ENCODE results near the gene IFITM2.
"Not testable (repeated sequence)": the region's sequence is repeated elsewhere in the genome, so short reads cannot be mapped to it uniquely, and the experiment has no call there.

Gene IFITM2

GRCh38 chr11:313787-314553 lies 6.4 kb downstream of the IFITM2 start, which contains the start of gene IFITM1:
Gene IFITM1 (plus strand): TSS chr11:314040. CDS start chr11:314171, 131 bp downstream.
- no peaks in the 10 kb centered on the region for H3K9me3 ChIP-seq
- H3K27me3 ChIP-seq, result peaks cover 5% of the 10 kb centered on the region
- no peaks in the 10 kb centered on the region for H3K4me1 ChIP-seq
- H3K36me3 ChIP-seq, result no peaks in the 10 kb centered on the region
- no peak for TF ChIP-seq CTCF (IDR thresholded peaks at IDR 0.05; ENCODE audit: low read depth, low read length)
- no peak within 1 kb of the TSS for H3K4me3 ChIP-seq (ENCODE audit: low read depth, low read length)
- no peak for DNase-seq

- not testable (repeated sequence) for DNase-seq; H3K4me1 ChIP-seq; H3K9me3 ChIP-seq; H3K27me3 ChIP-seq; H3K4me3 ChIP-seq (ENCODE audit: low read depth, low read length); H3K36me3 ChIP-seq
Measured at GRCh38 chr11:314554-314875, 6.9 kb downstream of the IFITM2 start.

- no peak for TF ChIP-seq CTCF (IDR thresholded peaks at IDR 0.05; ENCODE audit: low read depth, low read length)
- Histone ChIP-seq H3K4me1 (no peaks in the 10 kb centered on the region), H3K27me3 (peaks cover 5% of the 10 kb centered on the region), H3K36me3 (no peaks in the 10 kb centered on the region), H3K9me3 (no peaks in the 10 kb centered on the region), H3K4me3 (ENCODE audit: low read depth, low read length) (no peak overlapping the region)
- no peak for DNase-seq
Measured at GRCh38 chr11:315051-315481, 7.5 kb downstream of the IFITM2 start.

GRCh38 chr11:315516-315994 lies 7.9 kb downstream of the IFITM2 start:
- no peaks in the 10 kb centered on the region for H3K4me1 ChIP-seq
- no peak for TF ChIP-seq CTCF (IDR thresholded peaks at IDR 0.05; ENCODE audit: low read depth, low read length)
- H3K27me3 ChIP-seq, result peaks cover 5% of the 10 kb centered on the region
- H3K36me3 ChIP-seq, result no peaks in the 10 kb centered on the region
- H3K4me3 ChIP-seq (ENCODE audit: low read depth, low read length), result no peak overlapping the region
- no peaks in the 10 kb centered on the region for H3K9me3 ChIP-seq
- no peak for DNase-seq

- Histone ChIP-seq H3K9me3 (no peaks in the 10 kb centered on the region), H3K4me3 (ENCODE audit: low read depth, low read length) (no peak overlapping the region), H3K36me3 (no peaks in the 10 kb centered on the region), H3K4me1 (no peaks in the 10 kb centered on the region), H3K27me3 (peaks cover 5% of the 10 kb centered on the region)
- no peak for TF ChIP-seq CTCF (IDR thresholded peaks at IDR 0.05; ENCODE audit: low read depth, low read length)
- no peak for DNase-seq
Measured at GRCh38 chr11:316031-316701, 8.6 kb downstream of the IFITM2 start.

- no peaks in the 10 kb centered on the region for H3K4me1 ChIP-seq
- H3K27me3 ChIP-seq, result peaks cover 5% of the 10 kb centered on the region
- no peak for DNase-seq
- no peaks in the 10 kb centered on the region for H3K36me3 ChIP-seq
- H3K4me3 ChIP-seq (ENCODE audit: low read depth, low read length), result no peak overlapping the region
- no peaks in the 10 kb centered on the region for H3K9me3 ChIP-seq
- TF ChIP-seq CTCF (IDR thresholded peaks at IDR 0.05; ENCODE audit: low read depth, low read length), result no peak
Measured at GRCh38 chr11:316891-317301, 9.3 kb downstream of the IFITM2 start.

- not testable (repeated sequence) for DNase-seq; H3K4me1 ChIP-seq; H3K36me3 ChIP-seq; H3K27me3 ChIP-seq; H3K9me3 ChIP-seq; H3K4me3 ChIP-seq (ENCODE audit: low read depth, low read length)
Measured at GRCh38 chr11:317668-318404, 10.2 kb downstream of the IFITM2 start.

GRCh38 chr11:318405-319120 lies 10.9 kb downstream of the IFITM2 start:
- DNase-seq; H3K4me3 ChIP-seq (ENCODE audit: low read depth, low read length); H3K36me3 ChIP-seq; H3K4me1 ChIP-seq; H3K27me3 ChIP-seq; H3K9me3 ChIP-seq: not testable (repeated sequence)

Data from BE2C (cell line).